Stimulated activated CD8-positive, alpha-beta memory T cell treated with anti-CD3 and anti-CD28 coated beads, Interleukin-12 subunit alpha, Interleukin-12 subunit beta, amount 100 ng/mL, for 24 hours (primary cell): Measurements from ENCODE around the gene HMCN1.

Experiments used
- DNase-seq: peaks from one replicate; pipeline ENCODE4 v3.0.0-alpha.2; 2020; ENCODE audit errors: extremely low read depth

The HMCN1 gene

DNA sequence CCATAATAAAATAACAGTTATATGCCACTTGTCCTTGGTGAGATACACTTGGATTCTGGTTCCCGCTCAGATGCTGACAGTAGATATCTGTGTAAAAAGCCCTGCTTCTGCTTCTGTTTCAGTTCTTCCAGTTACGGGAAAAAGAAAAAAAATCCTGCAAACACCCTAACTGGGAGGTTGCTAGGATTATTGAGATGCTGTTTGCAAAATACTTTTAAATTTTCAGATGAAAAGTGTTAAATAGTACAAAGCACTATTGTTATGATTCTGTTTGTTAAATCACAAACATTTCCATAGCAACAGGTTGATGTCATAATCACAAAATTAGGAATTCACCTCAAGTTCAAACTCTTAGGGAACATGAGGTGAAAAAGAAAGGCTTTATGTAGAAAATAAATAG is 232.3 kb downstream of the HMCN1 start:
- DNase-seq = no peak

DNA sequence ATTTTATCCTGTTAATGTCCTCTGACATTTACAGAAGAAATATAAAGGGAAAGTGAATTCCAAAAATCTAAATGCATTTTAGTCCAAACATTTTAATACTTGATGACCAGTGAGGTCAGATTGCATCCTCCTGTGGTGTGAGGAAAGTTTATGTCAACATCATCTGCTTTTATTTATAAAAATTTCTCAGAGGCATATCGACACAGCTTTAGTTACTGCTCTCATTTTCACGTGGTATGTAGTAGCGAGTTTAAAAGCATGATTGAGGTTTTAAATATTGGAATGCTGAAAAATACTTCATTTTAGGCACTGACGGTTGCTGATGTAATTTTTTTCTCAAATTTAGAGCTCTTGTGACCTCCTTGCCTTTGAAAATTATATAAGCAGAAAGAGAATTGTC is 234.8 kb downstream of the HMCN1 start:
- no peak for DNase-seq

DNA sequence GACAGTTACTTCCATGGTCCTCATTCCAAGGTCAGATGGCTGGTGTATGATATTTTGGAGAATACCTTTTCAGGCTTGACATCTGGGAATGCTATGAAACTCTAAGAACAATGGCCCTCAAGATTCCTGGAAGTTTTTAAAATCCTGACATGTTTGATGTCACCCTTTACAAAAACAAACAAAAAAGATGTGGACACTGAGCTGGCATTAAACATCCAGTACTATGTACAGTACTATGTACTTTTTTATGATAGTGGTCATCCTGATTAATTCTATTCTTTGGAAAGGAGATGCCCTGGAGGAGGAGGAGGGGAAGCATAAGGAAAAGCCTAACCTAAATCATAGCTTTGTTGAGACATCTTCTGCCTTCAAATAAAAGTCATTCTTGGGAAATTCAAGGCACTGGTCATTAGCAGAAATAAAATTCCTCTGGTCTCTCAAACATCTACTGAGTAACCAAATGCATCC is 235.4 kb downstream of the HMCN1 start:
- DNase-seq = no peak

DNA sequence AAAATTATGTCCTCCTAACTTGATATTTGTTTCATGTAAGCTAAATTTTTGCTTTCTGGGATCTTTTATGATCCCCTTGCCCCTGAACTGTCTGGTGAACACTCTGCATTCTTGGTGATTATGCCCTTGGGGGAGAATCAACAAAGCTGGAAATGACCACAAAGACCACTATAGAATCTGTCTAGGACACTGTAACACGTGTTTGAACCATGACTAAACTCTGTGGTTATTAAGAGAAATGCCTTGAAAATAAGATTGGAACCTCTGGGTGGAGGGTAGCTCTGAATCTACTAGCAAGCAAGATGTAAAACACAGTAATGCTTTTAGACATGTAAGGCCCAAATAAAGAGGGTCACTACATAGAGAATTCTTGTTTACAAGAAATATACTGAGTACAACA is 237.5 kb downstream of the HMCN1 start:
- DNase-seq = no peak

DNA sequence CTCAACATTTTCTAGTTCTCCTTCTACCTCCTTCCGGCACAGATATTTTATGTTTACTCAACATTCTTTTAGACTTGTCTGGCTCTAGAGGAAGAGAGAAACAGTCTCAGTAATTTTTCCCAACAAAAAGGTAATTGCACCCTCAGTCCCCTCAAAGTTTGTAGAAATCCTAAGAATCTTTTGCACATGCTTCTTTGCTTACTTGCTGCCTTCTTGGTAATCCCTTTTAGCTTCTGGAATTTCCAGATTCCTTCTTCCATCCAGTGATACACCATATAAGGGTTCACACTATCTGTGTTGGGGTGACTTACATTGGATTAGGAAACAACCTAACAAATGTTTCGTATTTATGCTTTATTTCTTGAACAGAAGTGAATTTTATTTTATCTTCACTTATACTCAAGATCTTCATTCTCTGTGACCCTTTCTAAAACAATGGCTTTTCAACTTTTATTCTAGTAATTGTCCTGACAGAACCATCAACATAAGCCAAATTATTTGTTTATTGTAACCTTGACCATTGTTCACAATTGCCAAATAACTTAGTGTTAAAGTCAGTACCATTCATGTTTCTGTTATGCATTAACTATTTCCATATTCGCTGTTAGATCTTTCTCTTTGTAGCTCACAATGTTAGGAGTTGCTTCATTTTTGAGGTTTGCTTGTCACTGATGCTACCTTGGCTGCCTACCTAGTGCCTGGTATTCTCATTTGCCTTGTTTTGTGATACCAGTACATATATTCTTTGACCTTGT is 238.1 kb downstream of the HMCN1 start:
- DNase-seq = no peak

DNA sequence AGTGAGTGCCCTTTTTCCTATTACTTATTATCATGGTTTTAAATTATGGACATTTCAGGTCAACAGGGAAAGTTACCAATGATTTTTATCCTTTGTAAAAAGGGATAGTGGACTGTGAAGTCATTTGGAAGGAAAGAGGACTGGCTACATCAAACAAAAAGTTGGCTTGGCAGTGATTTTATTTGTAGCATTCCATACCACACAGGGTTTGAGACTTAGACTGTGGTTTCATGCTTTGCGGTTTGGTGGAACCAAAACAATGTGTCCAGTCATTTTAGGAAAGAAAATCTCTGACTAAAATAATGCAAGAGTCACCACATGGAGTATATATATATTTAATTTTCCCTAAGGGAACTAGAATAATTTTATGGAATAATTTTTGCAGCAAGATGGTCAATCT is 239.5 kb downstream of the HMCN1 start:
- DNase-seq = no peak

DNA sequence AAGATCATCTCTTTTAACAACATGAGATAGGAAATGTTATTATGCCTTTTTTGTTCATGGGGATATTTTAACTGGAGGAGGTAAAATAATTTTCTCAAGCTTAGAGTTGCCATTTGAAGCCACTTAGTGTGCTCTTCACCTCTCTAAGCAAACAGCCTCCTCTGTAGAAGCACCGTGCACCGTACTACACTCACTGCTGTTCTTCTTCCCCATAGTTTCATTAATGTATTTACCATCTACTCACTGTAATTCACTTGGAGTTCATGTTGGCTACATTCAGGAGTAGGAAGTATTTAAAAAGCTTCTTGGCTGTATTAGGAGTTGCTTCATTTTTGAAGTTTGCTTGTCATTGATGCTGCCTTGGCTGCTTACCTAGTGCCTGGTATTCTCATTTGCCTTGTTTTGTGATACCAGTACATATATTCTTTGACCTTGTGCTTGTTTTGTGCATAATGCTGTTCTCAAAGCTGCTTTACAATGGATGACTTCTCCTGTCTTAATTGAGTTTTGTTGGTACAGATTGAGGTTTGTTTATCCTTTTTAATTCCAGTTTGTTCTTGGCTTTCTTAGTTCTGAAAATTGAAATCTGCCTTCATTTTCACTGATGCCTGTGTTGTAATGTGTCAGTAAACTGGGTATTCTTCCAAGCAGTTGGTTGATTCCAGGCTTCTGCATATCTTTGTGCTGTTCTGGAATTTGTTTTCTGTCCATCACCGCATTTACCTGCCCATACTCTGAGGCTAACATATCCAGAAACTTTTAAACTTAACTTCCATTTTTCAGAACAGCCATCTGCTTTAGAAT is 240.4 kb downstream of the HMCN1 start:
- no peak for DNase-seq

DNA sequence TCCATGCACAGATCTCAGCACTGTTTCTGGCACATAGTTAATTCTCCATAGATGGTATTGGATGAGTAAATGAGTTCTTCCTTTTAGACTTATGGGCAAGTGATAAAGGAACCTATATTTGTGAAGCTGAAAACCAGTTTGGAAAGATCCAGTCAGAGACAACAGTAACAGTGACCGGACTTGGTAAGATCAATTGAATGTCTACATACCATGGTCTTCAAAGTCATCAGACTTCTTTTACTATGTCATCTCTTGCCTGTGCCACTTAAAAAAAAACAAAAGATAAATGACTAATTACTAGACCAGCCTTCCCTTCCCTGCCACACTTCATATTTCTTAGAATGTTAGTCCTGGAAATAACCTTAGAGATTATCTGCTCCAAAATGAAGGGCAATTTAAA is 246.7 kb downstream of the HMCN1 start:
- DNase-seq = no peak

DNA sequence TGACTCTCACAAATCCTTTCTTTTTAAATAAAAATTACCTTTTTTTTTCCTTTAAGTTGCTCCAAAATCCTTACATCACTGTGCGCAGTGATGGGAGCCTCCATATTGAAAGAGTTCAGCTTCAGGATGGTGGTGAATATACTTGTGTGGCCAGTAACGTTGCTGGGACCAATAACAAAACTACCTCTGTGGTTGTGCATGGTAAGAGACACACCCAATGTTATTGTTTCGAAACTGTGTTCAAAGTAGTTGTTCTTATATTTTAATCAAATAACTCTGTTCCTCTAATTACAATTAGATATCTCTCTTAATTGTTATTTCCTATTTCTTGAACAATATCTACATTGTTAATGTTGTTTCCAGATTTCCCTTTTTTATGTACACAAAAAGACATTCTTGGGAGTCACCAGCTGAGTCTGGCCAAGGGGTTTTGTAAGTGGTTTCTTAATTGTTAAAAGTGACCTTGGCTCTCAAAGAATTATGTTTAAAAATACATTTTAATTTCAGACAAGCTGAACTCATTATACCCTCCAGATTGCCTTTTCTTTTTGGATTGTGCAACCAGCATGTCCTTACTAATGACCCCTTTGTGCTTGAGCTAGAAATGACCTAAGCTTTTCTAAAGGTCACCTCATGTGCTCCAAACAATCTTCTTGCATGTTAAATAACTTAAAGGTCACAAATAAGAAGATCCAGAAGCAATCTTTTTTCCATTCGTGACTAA is 250.1 kb downstream of the HMCN1 start:
- no peak for DNase-seq

DNA sequence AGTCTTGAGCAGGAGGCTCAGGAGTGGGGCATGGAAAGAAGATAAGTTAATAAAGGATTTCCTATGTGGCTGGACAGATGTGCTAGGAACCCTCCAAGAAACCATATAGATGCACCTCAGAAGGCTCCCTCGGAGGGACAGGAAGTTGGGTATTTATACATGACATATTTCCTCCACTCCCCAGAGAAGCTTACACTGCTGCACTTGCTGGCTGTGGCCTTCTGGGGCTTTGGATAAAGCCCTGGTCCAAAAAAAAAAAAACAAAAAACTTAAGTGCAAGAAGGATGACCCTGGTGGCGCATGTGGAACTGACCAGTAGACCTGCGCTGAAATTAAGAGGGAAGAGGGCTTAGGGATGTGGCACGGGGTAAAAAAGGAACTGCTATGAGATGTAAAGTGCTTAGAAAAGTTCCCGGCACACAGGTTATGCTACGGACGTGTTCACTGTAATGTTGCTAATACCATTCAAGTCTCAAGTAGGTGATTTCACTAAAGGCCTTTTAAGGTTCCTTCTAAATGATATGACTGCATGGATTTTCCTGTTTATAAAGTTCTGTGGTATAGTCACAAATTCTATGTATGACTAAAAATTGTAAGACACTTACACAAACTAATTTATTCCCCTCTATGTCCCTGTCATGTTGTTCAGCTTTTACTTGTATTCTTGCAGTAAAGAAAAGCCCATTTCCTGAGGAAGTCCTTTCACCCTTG is 253.6 kb downstream of the HMCN1 start:
- DNase-seq = no peak

DNA sequence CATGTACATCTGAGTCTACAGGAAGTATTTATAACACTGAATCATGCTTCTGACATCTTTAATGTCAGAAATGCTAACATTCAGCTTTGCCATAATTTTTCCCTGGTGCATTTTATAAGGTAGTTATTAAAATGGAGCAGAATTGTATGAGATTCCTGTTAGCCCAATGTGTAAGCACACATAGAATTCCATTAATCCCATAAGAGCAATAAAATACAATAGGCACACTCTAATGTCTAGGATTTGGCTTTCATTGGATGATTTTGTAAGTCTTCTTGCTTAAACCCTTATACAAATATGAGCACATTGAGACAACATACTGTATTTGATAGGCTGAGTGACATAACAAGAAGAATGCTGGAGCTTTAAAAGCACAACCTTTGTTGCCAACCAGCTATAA is 256.4 kb downstream of the HMCN1 start:
- no peak for DNase-seq

DNA sequence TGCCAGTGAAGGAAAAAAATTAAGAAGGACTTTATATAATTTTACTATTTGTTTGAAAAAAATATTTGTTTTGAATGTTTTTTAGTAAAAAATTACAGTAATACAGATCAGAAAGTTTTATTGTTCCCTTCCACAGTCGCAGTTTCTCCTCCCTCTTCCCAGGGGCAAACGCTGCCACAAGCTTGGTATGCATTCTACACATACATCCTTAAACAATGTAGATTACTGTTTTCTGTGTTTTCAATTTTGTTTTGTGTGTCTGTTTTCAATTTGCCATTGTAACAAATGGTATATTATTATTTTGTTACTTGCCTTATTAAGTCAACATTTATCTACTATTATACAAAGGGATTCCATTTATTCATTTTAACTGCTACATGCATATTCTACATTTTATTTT is 257.1 kb downstream of the HMCN1 start:
- no peak for DNase-seq

DNA sequence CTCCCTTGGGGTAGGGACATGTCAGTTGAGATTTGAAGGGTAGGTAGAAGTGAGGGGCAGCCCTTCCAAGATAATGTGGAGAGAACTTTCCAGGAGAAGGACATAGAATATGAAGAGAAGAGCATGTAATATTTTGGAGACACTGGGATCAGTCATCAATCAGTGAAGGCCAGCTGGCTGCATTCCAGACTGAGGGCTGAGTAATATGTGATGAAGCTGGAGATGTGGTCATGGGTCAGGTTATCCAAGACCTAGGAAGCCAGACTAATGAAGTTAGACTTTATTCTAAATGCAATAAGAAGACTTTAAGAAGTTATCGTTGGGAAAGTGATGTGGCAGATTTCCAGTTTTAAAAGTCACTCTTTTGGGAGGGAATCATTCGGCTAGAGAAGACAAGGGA is 262.0 kb downstream of the HMCN1 start:
- DNase-seq = no peak

DNA sequence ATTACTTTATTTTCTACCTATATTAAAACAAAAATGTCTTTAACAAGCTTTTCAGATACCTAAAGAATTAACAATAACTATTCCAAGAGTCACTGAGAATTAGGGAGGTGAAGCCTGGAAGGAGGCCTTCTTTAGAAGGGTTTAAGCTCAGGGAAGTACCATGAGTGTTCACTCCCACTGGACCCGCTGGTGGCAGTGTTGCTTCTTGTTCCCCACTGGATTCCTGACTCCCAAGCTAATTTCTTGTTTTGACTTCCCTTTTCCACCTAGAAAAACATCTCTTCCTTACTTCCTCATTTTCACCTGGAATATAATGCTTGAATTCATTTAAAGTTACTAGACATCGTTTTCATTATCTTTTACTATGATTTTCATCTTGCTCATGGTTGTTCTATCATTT is 264.2 kb downstream of the HMCN1 start:
- no peak for DNase-seq

DNA sequence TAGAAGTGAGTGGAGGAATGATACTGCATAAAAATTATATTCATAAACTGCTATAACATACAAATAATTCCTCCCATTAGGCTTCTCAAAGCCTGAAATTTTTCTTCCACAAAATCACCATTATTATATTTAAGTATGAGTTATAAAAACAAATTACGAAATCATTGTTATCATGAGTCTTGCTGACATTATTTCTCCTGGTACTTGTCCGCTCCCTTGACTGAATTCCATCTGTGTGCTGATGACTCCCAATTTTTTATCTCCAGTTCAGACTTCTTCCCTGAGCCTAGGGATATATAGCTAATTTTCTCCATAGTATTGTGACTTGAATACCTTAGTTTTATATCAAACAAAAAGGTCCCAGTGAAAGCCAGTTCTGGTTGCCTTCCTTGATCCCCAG is 268.2 kb downstream of the HMCN1 start:
- DNase-seq = no peak

DNA sequence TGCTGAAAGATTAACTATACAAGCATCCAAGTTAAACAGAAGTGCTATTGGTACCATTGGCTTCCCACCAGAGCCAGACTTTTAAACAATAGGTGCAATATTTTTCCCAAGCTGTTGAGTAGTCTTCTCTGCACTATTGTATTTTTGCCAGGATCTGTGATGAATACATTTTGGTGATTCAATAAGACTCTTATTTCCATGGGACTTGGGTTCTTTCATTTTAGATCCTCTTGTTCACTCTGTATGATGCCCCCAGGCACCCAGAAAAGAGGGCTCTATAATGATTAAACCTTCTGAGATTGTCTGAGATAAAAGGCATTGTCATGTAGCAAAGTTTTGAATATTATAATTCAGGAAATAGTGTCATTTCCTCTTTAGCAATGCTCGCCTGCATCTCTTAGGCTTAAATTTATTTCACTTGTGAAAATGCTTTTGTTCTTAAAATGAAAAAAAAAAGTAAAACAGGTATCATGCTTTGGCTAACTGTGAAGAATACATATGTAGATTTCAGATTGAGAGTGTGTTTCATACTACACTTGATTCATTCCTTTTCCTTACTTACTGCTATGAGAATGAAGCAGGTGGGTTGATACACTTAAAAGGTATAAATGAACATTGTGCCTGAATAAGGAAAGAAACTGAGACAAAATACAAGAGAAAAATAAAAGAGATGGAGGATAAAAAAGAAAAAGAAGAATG is 275.0 kb downstream of the HMCN1 start:
- DNase-seq = no peak

DNA sequence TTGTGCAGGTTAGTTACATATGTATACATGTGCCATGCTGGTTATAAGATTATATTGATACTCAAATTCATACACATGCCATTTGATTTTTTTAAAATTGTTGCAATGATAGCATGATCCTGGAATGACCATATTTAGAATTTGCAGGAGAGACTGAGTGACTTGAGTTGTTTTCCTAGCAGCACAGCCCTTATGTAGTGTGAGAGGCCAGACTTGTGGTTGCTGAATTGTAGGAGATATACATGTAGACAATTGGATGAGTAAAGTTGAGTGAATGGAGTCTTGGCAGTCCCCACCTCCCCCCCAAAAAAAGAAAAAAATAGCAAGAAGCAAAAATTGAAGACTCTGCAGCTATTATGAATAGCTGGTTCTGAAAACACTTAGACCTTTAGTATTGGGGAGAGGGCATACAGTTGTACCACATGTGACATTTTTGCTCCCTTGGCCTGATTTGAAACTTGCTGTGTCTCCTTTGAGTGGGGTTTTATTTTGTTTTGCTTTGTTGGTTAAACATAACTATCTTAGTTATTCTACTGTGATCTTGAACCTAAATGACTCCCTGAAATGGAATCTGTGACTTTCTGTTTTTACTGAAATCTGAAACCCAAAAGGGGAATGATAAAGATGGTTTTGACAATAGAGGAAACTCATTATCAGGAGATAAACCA is 280.3 kb downstream of the HMCN1 start:
- no peak for DNase-seq

DNA sequence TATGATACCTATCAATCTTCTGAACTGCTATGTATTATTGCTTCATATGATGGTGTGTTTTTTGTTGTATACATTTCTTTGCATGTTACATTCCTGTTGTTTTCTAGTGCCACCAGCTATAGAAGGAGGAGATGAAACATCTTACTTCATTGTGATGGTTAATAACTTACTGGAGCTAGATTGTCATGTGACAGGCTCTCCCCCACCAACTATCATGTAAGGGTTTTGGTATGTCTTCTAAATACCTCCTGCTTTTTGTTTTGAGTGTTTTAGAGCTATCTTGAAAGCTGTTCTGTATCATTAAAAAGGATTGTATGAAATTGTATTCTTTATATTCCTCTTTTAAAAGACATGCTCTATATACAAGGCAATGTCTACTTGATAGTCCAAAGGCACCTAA is 282.7 kb downstream of the HMCN1 start:
- DNase-seq = no peak

DNA sequence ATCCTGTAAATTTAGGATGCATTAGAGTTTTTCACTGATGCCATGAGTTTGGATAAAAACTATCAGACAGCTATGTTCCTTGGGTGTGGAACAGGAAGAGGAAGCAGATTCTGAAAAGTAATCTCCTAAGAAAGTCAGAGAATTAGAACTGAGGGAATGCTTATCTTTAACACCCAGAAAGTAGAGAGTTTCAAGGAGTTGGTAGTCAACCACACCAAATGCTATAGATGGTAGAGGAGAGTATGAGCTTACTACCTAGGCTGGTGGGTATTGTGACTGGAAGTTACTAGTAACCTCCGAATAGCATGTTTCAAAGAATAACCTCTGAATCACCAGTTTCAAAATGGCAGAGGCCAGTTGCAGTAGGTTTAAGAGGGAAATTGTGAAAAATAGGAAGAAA is 288.0 kb downstream of the HMCN1 start:
- DNase-seq = no peak

DNA sequence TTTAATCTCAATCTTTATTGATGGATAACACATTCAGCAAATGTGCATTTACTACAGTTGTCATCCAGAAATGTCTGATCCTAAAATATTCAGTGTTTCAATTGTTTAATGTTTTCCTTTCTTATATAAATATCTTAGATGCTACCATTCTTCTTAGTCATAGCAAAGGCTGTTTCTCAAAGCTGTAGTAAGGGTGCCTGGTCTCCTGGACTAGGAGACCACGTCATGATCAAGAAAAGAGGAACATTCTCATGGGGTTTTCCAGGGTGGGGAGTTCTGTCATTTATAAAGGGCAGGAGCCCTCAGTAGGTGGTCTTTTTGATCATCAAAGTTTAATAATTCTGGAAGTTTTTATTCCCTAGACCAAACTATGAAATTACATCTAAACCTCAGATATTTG is 292.8 kb downstream of the HMCN1 start:
- DNase-seq = no peak

DNA sequence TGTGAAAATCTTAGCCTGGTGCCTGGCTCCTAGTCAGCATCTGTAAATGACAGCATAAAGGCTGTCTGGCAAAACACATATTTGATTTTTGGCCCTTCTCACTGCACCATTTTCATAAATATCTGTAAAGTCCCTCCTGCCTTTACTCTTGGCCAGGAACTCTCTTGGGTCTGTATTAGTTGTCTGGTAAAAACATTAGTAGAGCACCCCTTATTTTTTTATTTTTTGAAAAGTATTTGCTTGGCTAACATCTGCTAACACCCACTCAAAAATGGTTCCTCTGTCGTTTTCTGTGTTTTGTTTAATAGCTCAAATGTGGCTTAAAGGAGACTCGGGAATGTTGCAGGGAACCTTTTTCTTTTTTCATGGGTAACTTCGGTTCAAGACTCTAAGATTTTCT is 293.4 kb downstream of the HMCN1 start:
- DNase-seq = no peak
